Endodermal cell (in vitro differentiated cells): ENCODE data around the gene RTBDN. TPM values are rescaled to one million over a fixed set of nuclear protein-coding genes. Genes with fewer than 3 reads are reported as not detected.

ENCODE experiments used
- DNase-seq: peaks from one replicate; pipeline ENCODE4 v3.0.0-alpha.2; 2017
- H3K27ac ChIP-seq: 2 replicates; pipeline ENCODE4 v1.5.1; 2013; ENCODE audit warnings: mild to moderate bottlenecking, low read depth, low read length, moderate library complexity
- H3K27me3 ChIP-seq: 2 replicates; pipeline ENCODE4 v1.6.1; 2013; ENCODE audit warnings: mild to moderate bottlenecking, low read length, moderate library complexity; ENCODE audit not compliant: insufficient read depth, control insufficient read depth, poor library complexity, severe bottlenecking
- H3K36me3 ChIP-seq: 2 replicates; pipeline ENCODE4 v1.7.0; 2013; ENCODE audit warnings: mild to moderate bottlenecking, low read length, moderate library complexity; ENCODE audit not compliant: control insufficient read depth, insufficient read depth
- H3K4me1 ChIP-seq: one replicate; pipeline ENCODE4 v1.7.0; 2013; ENCODE audit warnings: low read length; ENCODE audit not compliant: control insufficient read depth, insufficient read depth
- H3K4me3 ChIP-seq: 2 replicates; pipeline ENCODE4 v1.5.1; 2013; ENCODE audit warnings: mild to moderate bottlenecking, low read length, moderate library complexity
- H3K9ac ChIP-seq: 2 replicates; pipeline ENCODE4 v1.6.1; 2013; ENCODE audit warnings: mild to moderate bottlenecking, low read length, moderate library complexity; ENCODE audit not compliant: poor library complexity, severe bottlenecking; ENCODE audit errors: extremely low read depth
- H3K9me3 ChIP-seq: 2 replicates; pipeline ENCODE4 v1.6.1; 2013; ENCODE audit warnings: mild to moderate bottlenecking, low read length, moderate library complexity; ENCODE audit not compliant: control insufficient read depth
- H3K27ac Mint-ChIP-seq: 2 replicates; pipeline ENCODE4 v1.8.0; 2020; ENCODE audit warnings: mixed read lengths
- H3K27me3 Mint-ChIP-seq: 2 replicates; pipeline ENCODE4 v1.8.0; 2021; ENCODE audit warnings: mild to moderate bottlenecking, mixed read lengths; ENCODE audit not compliant: insufficient read depth
- H3K36me3 Mint-ChIP-seq: 2 replicates; pipeline ENCODE4 v1.8.0; 2020; ENCODE audit warnings: low read depth, mixed read lengths
- H3K4me1 Mint-ChIP-seq: 2 replicates; pipeline ENCODE4 v1.8.0; 2020; ENCODE audit warnings: mixed read lengths
- H3K4me3 Mint-ChIP-seq: 2 replicates; pipeline ENCODE4 v1.8.0; 2020; ENCODE audit warnings: mild to moderate bottlenecking, moderate library complexity, mixed read lengths
- H3K9me3 Mint-ChIP-seq: 2 replicates; pipeline ENCODE4 v1.8.0; 2020; ENCODE audit warnings: mild to moderate bottlenecking, mixed read lengths
- WGBS, 2 experiments: methylation state at CpG; one replicate each; pipeline versions ENCODE4 v1.1.5 to v1.1.7; 2013; ENCODE audit warnings: missing lambda C conversion rate in 2 of 2, mixed read lengths in 1 of 2; ENCODE audit not compliant: insufficient coverage in 1 of 2, insufficient read length in 1 of 2; 5-methylcytosine and 5-hydroxymethylcytosine counted together
- total RNA-seq, 2 donors: library from RNA; stranded (reverse); fragmentation: NEBNext Ultra II Directional in 1 of 2; extraction: Animal tissue kit (Norgen Biotek cat#: 25700) in 1 of 2; gene quantifications; 2 replicates in 1 of 2; 3 replicates in 1 of 2; pipeline ENCODE4 v1.2.1, GENCODE V29; 2021
- TF ChIP-seq, protein P1 (sequence below): fragments of 200-600 bp; sonication (generic); conservative IDR thresholded peaks from 2 replicates; pipeline ENCODE4 v1.5.0; 2021; ENCODE audit warnings: antibody characterized with exemption, mild to moderate bottlenecking

The RTBDN gene
- total RNA-seq, 2 donors from 2014 or later: 0.68 to 1.7 TPM

DNA sequence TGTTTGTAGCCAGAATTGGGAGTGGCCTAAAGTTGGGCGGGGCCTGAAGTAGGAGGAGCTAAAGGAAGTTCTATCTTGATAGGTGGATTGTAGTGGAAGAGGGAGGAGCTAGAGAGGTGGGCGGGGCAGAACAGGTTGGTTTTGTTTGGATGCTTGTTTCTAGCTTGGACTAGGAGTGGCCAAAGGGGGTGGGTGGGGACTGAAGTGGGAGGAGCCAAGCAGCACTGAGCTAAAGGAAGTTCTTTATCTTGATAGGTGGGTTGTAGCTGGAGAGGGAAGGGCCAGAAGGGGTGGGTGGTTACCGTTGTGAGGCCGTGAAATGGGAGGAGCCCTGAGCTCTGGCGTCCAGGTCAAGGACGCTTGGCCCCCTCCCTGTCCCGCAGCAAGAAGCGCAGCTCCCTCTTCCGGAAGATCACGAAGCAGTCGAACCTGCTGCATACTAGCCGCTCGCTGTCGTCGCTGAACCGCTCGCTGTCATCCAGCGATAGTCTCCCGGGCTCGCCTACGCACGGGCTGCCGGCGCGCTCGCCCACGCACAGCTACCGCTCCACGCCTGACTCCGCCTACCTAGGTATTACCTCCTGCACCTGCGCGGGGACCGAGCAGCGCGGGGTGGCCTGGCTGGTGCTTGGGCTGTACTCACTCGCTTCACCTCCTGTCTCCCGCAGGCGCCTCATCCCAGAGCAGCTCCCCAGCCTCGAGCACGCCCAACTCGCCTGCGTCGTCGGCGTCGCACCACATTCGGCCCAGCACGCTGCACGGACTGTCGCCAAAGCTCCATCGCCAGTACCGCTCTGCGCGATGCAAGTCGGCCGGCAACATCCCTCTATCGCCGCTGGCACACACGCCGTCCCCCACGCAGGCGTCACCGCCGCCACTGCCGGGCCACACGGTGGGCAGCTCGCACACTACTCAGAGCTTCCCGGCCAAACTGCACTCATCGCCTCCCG is 38.8 kb upstream of the RTBDN start:
- peak overlapping the region; percentile 28 for H3K4me3 Mint-ChIP-seq
- peak; percentile 82 for DNase-seq
- H3K27ac Mint-ChIP-seq: no peak overlapping the region
- no peaks in the 10 kb centered on the region for H3K4me1 Mint-ChIP-seq
- Histone ChIP-seq H3K27ac (no peak overlapping the region), H3K4me1 (no peaks in the 10 kb centered on the region), H3K27me3 (no peaks in the 10 kb centered on the region), H3K9ac (no peak overlapping the region), H3K9me3 (no peaks in the 10 kb centered on the region), H3K4me3 (no peak overlapping the region), H3K36me3 (peaks cover 7% of the 10 kb centered on the region)
- H3K36me3 Mint-ChIP-seq: peaks cover 34% of the 10 kb centered on the region
- H3K9me3 Mint-ChIP-seq: peaks cover 17% of the 10 kb centered on the region
- H3K27me3 Mint-ChIP-seq: peaks cover 19% of the 10 kb centered on the region
- WGBS, 2 experiments: 94 to 95% methylated on average over 58 to 70 of the region's 70 CpGs
- TF ChIP-seq, protein P1, sequence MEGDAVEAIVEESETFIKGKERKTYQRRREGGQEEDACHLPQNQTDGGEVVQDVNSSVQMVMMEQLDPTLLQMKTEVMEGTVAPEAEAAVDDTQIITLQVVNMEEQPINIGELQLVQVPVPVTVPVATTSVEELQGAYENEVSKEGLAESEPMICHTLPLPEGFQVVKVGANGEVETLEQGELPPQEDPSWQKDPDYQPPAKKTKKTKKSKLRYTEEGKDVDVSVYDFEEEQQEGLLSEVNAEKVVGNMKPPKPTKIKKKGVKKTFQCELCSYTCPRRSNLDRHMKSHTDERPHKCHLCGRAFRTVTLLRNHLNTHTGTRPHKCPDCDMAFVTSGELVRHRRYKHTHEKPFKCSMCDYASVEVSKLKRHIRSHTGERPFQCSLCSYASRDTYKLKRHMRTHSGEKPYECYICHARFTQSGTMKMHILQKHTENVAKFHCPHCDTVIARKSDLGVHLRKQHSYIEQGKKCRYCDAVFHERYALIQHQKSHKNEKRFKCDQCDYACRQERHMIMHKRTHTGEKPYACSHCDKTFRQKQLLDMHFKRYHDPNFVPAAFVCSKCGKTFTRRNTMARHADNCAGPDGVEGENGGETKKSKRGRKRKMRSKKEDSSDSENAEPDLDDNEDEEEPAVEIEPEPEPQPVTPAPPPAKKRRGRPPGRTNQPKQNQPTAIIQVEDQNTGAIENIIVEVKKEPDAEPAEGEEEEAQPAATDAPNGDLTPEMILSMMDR: peak; percentile 16

DNA sequence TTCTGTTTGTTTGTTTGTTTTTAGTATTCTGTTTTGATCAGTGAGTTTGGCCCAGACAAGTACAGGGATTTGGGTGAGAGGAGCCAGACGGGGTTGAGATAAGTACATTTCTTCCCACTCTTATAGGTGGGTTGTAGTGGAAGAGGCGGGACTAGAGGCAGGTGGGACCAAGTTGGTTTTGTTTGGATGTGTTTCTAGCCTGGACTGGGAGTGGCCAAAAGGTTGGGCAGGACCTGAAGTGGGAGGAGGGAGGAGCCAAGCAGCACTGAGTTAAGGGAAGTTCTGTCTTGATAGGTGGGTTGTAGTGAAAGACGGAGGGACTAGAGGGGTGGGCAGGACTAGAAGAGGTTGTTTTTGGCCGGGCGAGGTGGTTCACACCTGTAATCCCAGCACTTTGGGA is 37.9 kb upstream of the RTBDN start:
- Mint-ChIP-seq H3K27ac (no peak overlapping the region), H3K4me1 (peaks cover under 1% of the 10 kb centered on the region), H3K4me3 (no peak overlapping the region), H3K9me3 (peaks cover 17% of the 10 kb centered on the region), H3K27me3 (peaks cover 19% of the 10 kb centered on the region), H3K36me3 (peaks cover 29% of the 10 kb centered on the region)
- Histone ChIP-seq H3K36me3 (peaks cover 4% of the 10 kb centered on the region), H3K9me3 (no peaks in the 10 kb centered on the region), H3K4me1 (no peaks in the 10 kb centered on the region), H3K4me3 (no peak overlapping the region), H3K27me3 (no peaks in the 10 kb centered on the region), H3K27ac (no peak overlapping the region), H3K9ac (no peak overlapping the region)
- TF ChIP-seq, protein P1: no peak
- 85 to 93% methylated on average over 2 to 5 of the region's 5 CpGs for WGBS, 2 experiments
- DNase-seq: no peak

DNA sequence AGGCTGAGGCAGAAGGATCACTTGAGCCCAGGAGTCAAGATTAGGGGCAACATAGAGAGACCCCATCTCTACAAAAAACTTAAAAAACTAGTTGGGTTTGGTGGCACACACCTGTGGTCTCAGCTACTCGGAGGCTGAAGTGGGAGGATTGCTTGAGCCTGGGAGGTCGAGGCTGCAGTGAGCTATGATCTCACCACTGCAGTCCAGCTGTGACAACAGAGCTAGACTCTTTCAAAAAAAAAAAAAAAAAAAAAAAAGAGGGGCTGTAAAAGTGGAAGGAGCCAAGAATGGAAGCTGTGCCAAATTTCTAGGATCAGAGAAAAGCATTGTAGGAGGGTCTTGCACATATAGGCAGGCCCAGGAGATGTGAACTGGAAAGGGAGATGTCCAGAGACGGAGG is 37.3 kb upstream of the RTBDN start:
- Histone ChIP-seq H3K27me3 (no peaks in the 10 kb centered on the region), H3K9me3 (no peaks in the 10 kb centered on the region), H3K27ac (no peak overlapping the region), H3K36me3 (peaks cover 4% of the 10 kb centered on the region), H3K9ac (no peak overlapping the region), H3K4me1 (no peaks in the 10 kb centered on the region), H3K4me3 (no peak overlapping the region)
- peaks cover 3% of the 10 kb centered on the region for H3K4me1 Mint-ChIP-seq
- peaks cover 17% of the 10 kb centered on the region for H3K9me3 Mint-ChIP-seq
- H3K27ac Mint-ChIP-seq: no peak overlapping the region
- 89 to 92% methylated on average over 1 to 3 of the region's 3 CpGs for WGBS, 2 experiments
- H3K36me3 Mint-ChIP-seq: peaks cover 29% of the 10 kb centered on the region
- no peak overlapping the region for H3K4me3 Mint-ChIP-seq
- peaks cover 19% of the 10 kb centered on the region for H3K27me3 Mint-ChIP-seq
- DNase-seq: no peak
- TF ChIP-seq, protein P1: no peak
